HUES48 (cell line): Measurements from ENCODE around the gene TMEM242.

Experiments
- H3K27ac ChIP-seq: one replicate; pipeline ENCODE4 v1.7.0; 2013; ENCODE audit warnings: low read depth, low read length, inconsistent platforms
- H3K27me3 ChIP-seq: 2 replicates; pipeline ENCODE4 v1.6.1; 2013; ENCODE audit warnings: mild to moderate bottlenecking, low read length; ENCODE audit not compliant: control insufficient read depth, insufficient read depth
- H3K36me3 ChIP-seq: 2 replicates; pipeline ENCODE4 v1.6.1; 2013; ENCODE audit warnings: low read length; ENCODE audit not compliant: control insufficient read depth, insufficient read depth
- H3K4me1 ChIP-seq: 2 replicates; pipeline ENCODE4 v1.6.1; 2013; ENCODE audit warnings: mild to moderate bottlenecking, low read length; ENCODE audit not compliant: control insufficient read depth, insufficient read depth
- H3K4me3 ChIP-seq: 2 replicates; pipeline ENCODE4 v1.5.1; 2013; ENCODE audit warnings: mild to moderate bottlenecking, low read depth, low read length
- H3K9ac ChIP-seq: 2 replicates; pipeline ENCODE4 v1.6.1; 2013; ENCODE audit warnings: mild to moderate bottlenecking, low read depth, low read length, moderate library complexity
- H3K9me3 ChIP-seq: 2 replicates; pipeline ENCODE4 v1.6.1; 2013; ENCODE audit warnings: low read length; ENCODE audit not compliant: control insufficient read depth, insufficient read depth

Gene TMEM242

GRCh38 chr6:157240059-157240959 lies 83.0 kb downstream of the TMEM242 start:
- no peaks in the 10 kb centered on the region for H3K36me3 ChIP-seq
- peaks cover 11% of the 10 kb centered on the region for H3K4me1 ChIP-seq
- H3K4me3 ChIP-seq = no peak overlapping the region
- peaks cover 27% of the 10 kb centered on the region for H3K27me3 ChIP-seq
- no peaks in the 10 kb centered on the region for H3K9me3 ChIP-seq
- H3K27ac ChIP-seq = no peak overlapping the region
- H3K9ac ChIP-seq = peak overlapping the region; percentile 16; the same call in 1 of the 2 replicates

DNA sequence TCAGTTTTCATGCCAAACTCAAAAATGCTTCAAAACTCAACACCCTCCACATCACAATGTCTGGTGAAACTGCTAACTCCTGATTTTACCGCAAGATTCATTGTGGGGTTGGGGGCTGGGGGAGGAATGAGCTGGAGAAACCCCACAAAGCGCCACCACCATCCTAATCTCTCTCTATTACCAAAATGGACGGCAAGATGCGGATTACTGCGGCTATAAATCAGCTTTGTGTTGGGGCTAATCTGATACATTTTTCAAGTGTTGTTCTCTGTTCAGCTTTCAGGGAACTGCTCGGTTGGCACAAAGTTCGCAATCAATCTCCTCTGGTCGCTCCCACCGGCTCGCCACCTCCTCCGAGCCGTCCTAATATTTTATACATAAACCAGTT lies 83.7 kb downstream of the TMEM242 start:
- peaks cover 11% of the 10 kb centered on the region for H3K4me1 ChIP-seq
- no peak overlapping the region for H3K4me3 ChIP-seq
- H3K9me3 ChIP-seq = no peaks in the 10 kb centered on the region
- H3K36me3 ChIP-seq = no peaks in the 10 kb centered on the region
- no peak overlapping the region for H3K27ac ChIP-seq
- H3K27me3 ChIP-seq = peaks cover 33% of the 10 kb centered on the region
- H3K9ac ChIP-seq = no peak overlapping the region
